Measurements from ENCODE around the gene CMTM1.

Gene CMTM1

DNA sequence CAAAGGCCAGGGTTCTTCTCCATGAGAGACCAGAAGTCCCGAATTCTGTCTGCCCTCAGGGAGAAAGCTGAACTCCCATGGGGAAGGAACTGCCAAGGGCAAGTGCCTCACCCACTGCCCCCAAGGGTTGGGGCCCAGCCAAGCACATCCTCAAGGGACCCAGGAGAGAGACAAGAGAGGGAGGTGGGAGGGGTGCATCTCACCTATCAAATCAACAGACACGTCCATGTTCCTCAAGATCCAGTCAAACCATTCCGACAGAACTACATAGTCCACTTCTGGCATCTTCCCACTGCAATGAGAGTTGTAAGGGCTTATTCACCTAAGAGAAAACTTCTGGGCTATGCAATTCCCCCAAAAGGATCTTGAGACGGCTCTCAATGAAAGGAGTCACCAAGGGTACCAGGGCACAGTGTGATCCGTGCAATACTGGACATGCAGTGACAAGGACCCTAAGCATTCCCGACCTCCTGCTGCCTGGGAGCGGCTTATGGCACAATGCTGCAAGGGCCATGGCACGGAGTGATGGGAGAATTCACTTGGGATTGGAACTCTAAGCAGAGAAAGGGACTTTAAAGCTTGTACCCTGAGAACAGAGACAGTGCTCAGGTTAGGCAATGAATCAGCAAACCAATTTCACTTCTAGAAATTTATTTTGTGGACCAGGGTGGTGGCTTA lies 48.5 kb upstream of the CMTM1 start:
- H4K20me1 ChIP-seq (ENCODE audit: low read depth, low read length) = no peaks in the 10 kb centered on the region
- peak overlapping the region; percentile 75 for H2AFZ ChIP-seq (ENCODE audit: low read depth, low read length, severe bottlenecking)
- H3K9ac ChIP-seq (ENCODE audit: low read length) = peak overlapping the region; percentile 46
- no peak overlapping the region for H3K4me3 ChIP-seq (ENCODE audit: insufficient read depth, low read length, poor library complexity, severe bottlenecking)
- H3K4me2 ChIP-seq (ENCODE audit: low read depth, low read length, poor library complexity, severe bottlenecking) = peak overlapping the region; percentile 49
- peaks cover 24% of the 10 kb centered on the region for H3F3A ChIP-seq (ENCODE audit: insufficient read depth)
- H3K9me3 ChIP-seq (ENCODE audit: insufficient read depth, low read length) = no peaks in the 10 kb centered on the region
- TF ChIP-seq, protein P1, sequence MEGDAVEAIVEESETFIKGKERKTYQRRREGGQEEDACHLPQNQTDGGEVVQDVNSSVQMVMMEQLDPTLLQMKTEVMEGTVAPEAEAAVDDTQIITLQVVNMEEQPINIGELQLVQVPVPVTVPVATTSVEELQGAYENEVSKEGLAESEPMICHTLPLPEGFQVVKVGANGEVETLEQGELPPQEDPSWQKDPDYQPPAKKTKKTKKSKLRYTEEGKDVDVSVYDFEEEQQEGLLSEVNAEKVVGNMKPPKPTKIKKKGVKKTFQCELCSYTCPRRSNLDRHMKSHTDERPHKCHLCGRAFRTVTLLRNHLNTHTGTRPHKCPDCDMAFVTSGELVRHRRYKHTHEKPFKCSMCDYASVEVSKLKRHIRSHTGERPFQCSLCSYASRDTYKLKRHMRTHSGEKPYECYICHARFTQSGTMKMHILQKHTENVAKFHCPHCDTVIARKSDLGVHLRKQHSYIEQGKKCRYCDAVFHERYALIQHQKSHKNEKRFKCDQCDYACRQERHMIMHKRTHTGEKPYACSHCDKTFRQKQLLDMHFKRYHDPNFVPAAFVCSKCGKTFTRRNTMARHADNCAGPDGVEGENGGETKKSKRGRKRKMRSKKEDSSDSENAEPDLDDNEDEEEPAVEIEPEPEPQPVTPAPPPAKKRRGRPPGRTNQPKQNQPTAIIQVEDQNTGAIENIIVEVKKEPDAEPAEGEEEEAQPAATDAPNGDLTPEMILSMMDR (IDR thresholded peaks at IDR 0.05; ENCODE audit: insufficient read depth, low read length, poor library complexity, severe bottlenecking) = no peak
- TF ChIP-seq EZH2phosphoT487 (conservative IDR thresholded peaks at IDR 0.05; ENCODE audit: low read length) = no peak
- no peaks in the 10 kb centered on the region for H3K27me3 ChIP-seq (ENCODE audit: low read length)
- peak overlapping the region; percentile 79 for H3K27ac ChIP-seq (ENCODE audit: low read depth, low read length)
- no peaks in the 10 kb centered on the region for H3K36me3 ChIP-seq (ENCODE audit: low read length)
- H3K9me2 ChIP-seq (replicated peaks; ENCODE audit: insufficient read depth, low read length) = no peaks in the 10 kb centered on the region
- H3K79me2 ChIP-seq (ENCODE audit: insufficient read depth, low read length) = no peaks in the 10 kb centered on the region

DNA sequence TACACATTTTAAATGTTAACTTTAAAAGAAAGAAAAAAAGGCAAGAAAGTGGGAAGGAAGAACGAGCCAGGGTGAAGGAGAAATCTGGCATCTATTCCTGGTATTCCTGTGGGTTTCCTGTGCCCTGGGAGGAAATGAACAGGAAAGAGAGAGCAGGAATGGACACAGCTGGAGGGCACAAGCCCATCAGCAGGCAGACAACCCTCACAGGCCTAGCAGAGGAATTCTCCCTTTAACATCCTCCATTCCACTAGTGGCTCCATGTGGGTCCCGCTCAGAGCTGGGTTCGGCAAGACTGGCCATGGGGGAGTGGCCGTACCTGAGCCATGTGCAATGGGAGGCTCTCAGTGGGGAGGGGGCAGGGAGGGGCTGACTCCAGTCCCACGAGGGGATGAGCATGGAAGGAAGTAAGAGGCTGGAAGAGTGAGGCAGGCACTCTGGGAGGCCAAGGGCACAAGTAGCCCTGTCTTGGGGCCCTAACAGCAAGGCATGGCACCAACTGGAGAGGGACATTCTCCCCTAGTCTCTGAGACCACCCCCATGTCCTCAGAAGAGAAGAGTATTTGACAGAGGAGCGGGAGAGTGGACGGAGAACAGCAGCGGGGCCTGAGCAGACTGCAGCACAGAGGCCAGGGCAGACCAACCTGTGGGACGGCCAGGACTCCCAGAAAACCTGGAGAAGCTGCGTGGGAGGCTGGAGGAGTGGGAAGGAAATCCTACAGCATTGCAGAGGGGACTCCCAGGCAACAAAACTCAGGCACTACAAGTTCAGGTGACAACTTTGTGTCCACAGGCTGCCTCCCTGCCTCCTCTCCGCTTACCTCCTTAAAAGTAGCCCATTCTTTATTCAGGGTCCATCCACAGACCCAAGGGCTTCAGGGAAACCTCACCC lies 46.5 kb upstream of the CMTM1 start:
- no peaks in the 10 kb centered on the region for H3K9me2 ChIP-seq (replicated peaks; ENCODE audit: insufficient read depth, low read length)
- H3K27me3 ChIP-seq (ENCODE audit: low read length) = no peaks in the 10 kb centered on the region
- H3K9ac ChIP-seq (ENCODE audit: low read length) = no peak overlapping the region
- no peaks in the 10 kb centered on the region for H4K20me1 ChIP-seq (ENCODE audit: low read depth, low read length)
- no peaks in the 10 kb centered on the region for H3K36me3 ChIP-seq (ENCODE audit: low read length)
- peaks cover 34% of the 10 kb centered on the region for H3F3A ChIP-seq (ENCODE audit: insufficient read depth)
- H3K9me3 ChIP-seq (ENCODE audit: insufficient read depth, low read length) = no peaks in the 10 kb centered on the region
- H2AFZ ChIP-seq (ENCODE audit: low read depth, low read length, severe bottlenecking) = no peak overlapping the region
- H3K4me3 ChIP-seq (ENCODE audit: insufficient read depth, low read length, poor library complexity, severe bottlenecking) = no peak overlapping the region
- TF ChIP-seq, protein P1 (IDR thresholded peaks at IDR 0.05; ENCODE audit: insufficient read depth, low read length, poor library complexity, severe bottlenecking) = no peak
- no peak for TF ChIP-seq EZH2phosphoT487 (conservative IDR thresholded peaks at IDR 0.05; ENCODE audit: low read length)
- no peak overlapping the region for H3K27ac ChIP-seq (ENCODE audit: low read depth, low read length)
- no peak overlapping the region for H3K4me2 ChIP-seq (ENCODE audit: low read depth, low read length, poor library complexity, severe bottlenecking)
- H3K79me2 ChIP-seq (ENCODE audit: insufficient read depth, low read length) = no peaks in the 10 kb centered on the region

DNA sequence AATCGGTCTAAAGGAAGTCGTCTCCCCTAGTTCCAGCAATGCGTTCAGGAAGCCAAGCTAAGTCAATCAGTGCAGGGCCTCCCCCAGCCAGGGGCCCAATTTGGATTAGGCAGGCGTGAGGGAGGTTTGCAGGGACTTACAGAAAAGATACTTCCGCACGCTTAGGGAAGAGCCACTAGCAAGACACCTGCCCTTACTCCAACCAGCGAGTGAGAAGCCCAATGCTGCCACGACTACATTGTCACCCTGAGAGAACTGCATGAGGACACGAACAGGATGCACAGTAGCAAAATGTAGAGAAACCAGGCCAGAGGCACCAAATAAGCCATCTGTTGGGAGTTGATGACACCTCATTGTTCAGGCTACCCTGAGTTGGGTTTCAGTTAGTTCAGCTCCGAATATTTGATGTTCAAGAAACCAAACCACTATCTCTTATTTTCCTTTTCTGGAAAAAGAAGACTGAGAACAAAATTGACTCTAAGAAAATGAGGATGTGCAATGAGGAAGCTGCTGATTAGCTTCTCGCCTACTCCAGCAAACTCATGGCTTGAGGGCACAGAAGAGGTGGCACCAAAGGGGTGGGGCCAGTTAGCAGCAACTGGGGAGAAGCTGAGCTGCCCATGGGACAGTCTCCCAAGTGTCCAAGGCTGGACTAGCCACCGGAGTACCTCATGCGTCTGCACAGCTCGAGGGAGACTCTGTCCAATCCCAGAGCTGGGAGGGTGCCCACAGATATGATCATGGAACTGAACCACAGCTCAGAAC lies 45.7 kb upstream of the CMTM1 start:
- Histone ChIP-seq H3K4me3 (ENCODE audit: insufficient read depth, low read length, poor library complexity, severe bottlenecking) (no peak overlapping the region), H3K27ac (ENCODE audit: low read depth, low read length) (no peak overlapping the region), H4K20me1 (ENCODE audit: low read depth, low read length) (no peaks in the 10 kb centered on the region), H3K9ac (ENCODE audit: low read length) (no peak overlapping the region), H3K9me3 (ENCODE audit: insufficient read depth, low read length) (no peaks in the 10 kb centered on the region), H3F3A (ENCODE audit: insufficient read depth) (peaks cover 34% of the 10 kb centered on the region), H3K27me3 (ENCODE audit: low read length) (no peaks in the 10 kb centered on the region), H3K36me3 (ENCODE audit: low read length) (no peaks in the 10 kb centered on the region), H3K4me2 (ENCODE audit: low read depth, low read length, poor library complexity, severe bottlenecking) (no peak overlapping the region), H2AFZ (ENCODE audit: low read depth, low read length, severe bottlenecking) (no peak overlapping the region), H3K79me2 (ENCODE audit: insufficient read depth, low read length) (no peaks in the 10 kb centered on the region), H3K9me2 (replicated peaks; ENCODE audit: insufficient read depth, low read length) (no peaks in the 10 kb centered on the region)
- TF ChIP-seq EZH2phosphoT487 (conservative IDR thresholded peaks at IDR 0.05; ENCODE audit: low read length) = no peak
- TF ChIP-seq, protein P1 (IDR thresholded peaks at IDR 0.05; ENCODE audit: insufficient read depth, low read length, poor library complexity, severe bottlenecking) = no peak

All from SU-DHL-6 (cell line).